ENCODE measurements around the gene ANP32E. TPM values are rescaled to one million over a fixed set of nuclear protein-coding genes. Genes with fewer than 3 reads are reported as not detected.

Gene ANP32E
- total RNA-seq, 1 experiment from 2014 or later: 95.1 TPM

DNA sequence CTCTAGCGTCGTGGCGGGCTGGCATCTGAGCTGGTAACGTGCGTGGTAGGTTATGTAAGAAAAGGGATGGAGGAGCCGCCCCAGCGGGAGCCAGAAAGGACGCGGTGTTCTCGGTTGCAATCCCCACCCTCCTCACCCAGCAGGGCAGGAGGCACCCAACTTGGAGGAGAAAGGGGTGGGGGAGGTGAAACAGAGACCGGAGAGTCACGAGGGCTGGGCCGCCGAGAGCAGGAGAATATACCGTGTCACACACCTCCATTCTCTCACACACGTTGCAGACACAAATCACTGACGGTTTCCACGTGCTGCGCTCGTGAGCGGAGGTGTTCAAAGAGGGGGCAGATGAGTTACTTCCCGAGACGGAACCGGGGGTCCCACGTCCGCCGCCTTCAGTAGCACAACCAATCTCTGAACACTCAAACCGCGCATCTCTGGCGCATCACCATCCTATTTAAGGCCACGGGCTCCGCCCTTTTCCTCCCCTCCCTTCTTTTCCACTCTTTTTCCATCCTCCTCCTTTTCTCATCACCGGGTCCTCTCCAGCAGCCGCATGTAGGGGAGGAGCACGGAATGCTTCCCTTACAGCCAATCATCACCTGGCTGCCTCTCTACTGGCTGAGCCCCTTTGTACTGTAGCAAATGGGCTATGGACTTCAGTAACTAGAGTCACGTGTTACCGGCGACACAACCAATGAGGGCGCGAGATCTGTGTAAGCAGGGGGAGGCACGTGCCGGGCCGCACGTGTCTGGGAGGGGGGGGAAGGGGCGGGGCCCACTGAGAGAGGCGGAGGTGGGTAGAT lies 46.0 kb upstream of the ANP32E start, which contains the start of gene CIART:
Gene CIART, plus strand, starts transcription at position 797 of the 800 bp plus-strand sequence. CDS start 714 bp downstream, outside the sequence.
- TF ChIP-seq, protein P1, sequence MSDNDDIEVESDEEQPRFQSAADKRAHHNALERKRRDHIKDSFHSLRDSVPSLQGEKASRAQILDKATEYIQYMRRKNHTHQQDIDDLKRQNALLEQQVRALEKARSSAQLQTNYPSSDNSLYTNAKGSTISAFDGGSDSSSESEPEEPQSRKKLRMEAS (IDR thresholded peaks at IDR 0.05): no peak

DNA sequence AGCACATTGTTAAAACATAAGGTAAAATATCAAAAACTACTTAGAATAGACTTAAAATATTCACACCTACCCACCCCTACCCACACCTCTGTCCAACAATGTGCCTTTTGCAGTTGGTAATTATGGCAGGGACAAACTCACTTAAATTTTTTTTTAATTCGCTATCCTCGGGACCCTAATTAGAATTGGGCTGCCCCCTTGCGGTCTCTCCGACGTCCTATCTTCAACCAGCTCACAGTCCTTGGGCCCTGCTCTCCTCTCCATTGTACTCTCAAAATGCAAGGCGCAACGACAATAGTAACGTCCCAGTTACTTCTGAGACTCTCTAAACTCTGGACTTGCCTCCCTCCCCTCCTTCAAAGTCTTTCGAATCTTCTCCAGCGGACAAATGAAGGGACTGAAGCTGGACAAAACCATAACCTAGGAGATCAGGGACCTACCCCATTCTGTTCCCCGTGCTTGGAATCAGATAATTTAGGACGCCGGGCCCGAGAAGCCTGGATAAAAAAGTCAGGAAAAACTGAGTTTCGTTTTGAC lies 45.4 kb upstream of the ANP32E start:
- peaks cover 2% of the 10 kb centered on the region; the same call in 1 of the 2 replicates for H3K27me3 ChIP-seq (ENCODE audit: insufficient read depth, low read length)
- ChIA-PET CTCF (interaction anchor here (0.6 to 2.1 kb wide), 5 partner anchors 9 to 94 kb away, joined by 3 to 18 read pairs (median 3); partner anchors contain the start of gene C1orf54), POLR2A (no interaction called here), RAD21 (ENCODE audit: low non-redundant PET in 1 of 2, low total read pairs in 2 of 2, uncharacterized antibody in 2 of 2, unreplicated experiment in 2 of 2) (interaction anchor here in 1 of 2 experiments (1.3 kb wide), 1 partner anchor 25 kb away, joined by 6 read pairs; no protein-coding TSS in a partner anchor)
- DNase-seq (ENCODE audit: low read depth, low spot score) (no peak), ATAC-seq (peak; percentile 81)
- peak; percentile 71 for TF ChIP-seq RAD21 (IDR thresholded peaks at IDR 0.05; ENCODE audit: low read depth)
- TF ChIP-seq, protein P2, sequence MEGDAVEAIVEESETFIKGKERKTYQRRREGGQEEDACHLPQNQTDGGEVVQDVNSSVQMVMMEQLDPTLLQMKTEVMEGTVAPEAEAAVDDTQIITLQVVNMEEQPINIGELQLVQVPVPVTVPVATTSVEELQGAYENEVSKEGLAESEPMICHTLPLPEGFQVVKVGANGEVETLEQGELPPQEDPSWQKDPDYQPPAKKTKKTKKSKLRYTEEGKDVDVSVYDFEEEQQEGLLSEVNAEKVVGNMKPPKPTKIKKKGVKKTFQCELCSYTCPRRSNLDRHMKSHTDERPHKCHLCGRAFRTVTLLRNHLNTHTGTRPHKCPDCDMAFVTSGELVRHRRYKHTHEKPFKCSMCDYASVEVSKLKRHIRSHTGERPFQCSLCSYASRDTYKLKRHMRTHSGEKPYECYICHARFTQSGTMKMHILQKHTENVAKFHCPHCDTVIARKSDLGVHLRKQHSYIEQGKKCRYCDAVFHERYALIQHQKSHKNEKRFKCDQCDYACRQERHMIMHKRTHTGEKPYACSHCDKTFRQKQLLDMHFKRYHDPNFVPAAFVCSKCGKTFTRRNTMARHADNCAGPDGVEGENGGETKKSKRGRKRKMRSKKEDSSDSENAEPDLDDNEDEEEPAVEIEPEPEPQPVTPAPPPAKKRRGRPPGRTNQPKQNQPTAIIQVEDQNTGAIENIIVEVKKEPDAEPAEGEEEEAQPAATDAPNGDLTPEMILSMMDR (IDR thresholded peaks at IDR 0.05 in 2 of 3, conservative IDR thresholded peaks at IDR 0.05 in 1 of 3; ENCODE audit: borderline replicate concordance in 1 of 3, insufficient read depth in 1 of 3, low read depth in 2 of 3, low read length in 2 of 3): peak; percentile 52 to 76 (median 61)
- TF ChIP-seq POLR2A (IDR thresholded peaks at IDR 0.05; ENCODE audit: borderline replicate concordance, extremely low read depth, insufficient read depth, insufficient read length): no peak
- H3K27ac ChIP-seq (ENCODE audit: low read depth, low read length): no peak overlapping the region
- H3K79me2 ChIP-seq (ENCODE audit: insufficient read depth, low read length): no peaks in the 10 kb centered on the region
- no peak overlapping the region for H3K4me3 ChIP-seq (replicated peaks in 1 of 2; ENCODE audit: low read depth in 1 of 2, low read length in 2 of 2)
- no peaks in the 10 kb centered on the region for H4K20me1 ChIP-seq (ENCODE audit: insufficient read depth)
- no peaks in the 10 kb centered on the region for H3K36me3 ChIP-seq (ENCODE audit: control insufficient read depth in 1 of 2, insufficient read depth in 2 of 2, low read length in 2 of 2)
- H3K4me1 ChIP-seq (ENCODE audit: control insufficient read depth in 1 of 2, insufficient read depth in 2 of 2, low read length in 2 of 2): no peaks in the 10 kb centered on the region
- H3K9me3 ChIP-seq (ENCODE audit: control insufficient read depth in 1 of 2, insufficient read depth in 1 of 2, low read depth in 1 of 2, low read length in 2 of 2): no peaks in the 10 kb centered on the region
- no peak overlapping the region for H3K9ac ChIP-seq (ENCODE audit: low read length)
- H3K4me2 ChIP-seq (ENCODE audit: low read length): no peak overlapping the region
- peak overlapping the region; percentile 6 for H2AFZ ChIP-seq (ENCODE audit: low read depth, low read length, poor library complexity, severe bottlenecking)
- intact Hi-C loops (cut with micrococcal nuclease): loop anchor here (1.0 kb wide), 1 partner anchor 25 kb away; no protein-coding TSS in a partner anchor
- BruUV-seq (replicated peaks): no TSS peak
- H3K9me2 ChIP-seq (ENCODE audit: insufficient read depth): no peaks in the 10 kb centered on the region

More for the DNA sequence above, 46.0 kb upstream of the ANP32E start, which contains the start of gene CIART:
- Histone ChIP-seq H3K9ac (ENCODE audit: low read length) (no peak within 1 kb of the TSS), H3K79me2 (ENCODE audit: insufficient read depth, low read length) (no peaks in the 10 kb centered on the region), H3K4me2 (ENCODE audit: low read length) (no peak within 1 kb of the TSS), H3K9me3 (ENCODE audit: control insufficient read depth in 1 of 2, insufficient read depth in 1 of 2, low read depth in 1 of 2, low read length in 2 of 2) (no peaks in the 10 kb centered on the region), H3K27me3 (ENCODE audit: insufficient read depth, low read length) (peaks cover 6% of the 10 kb centered on the region; the same call in 1 of the 2 replicates), H3K27ac (ENCODE audit: low read depth, low read length) (no peak within 1 kb of the TSS), H2AFZ (ENCODE audit: low read depth, low read length, poor library complexity, severe bottlenecking) (no peak within 1 kb of the TSS), H3K4me1 (ENCODE audit: control insufficient read depth in 1 of 2, insufficient read depth in 2 of 2, low read length in 2 of 2) (no peaks in the 10 kb centered on the region), H3K4me3 (replicated peaks in 1 of 2; ENCODE audit: low read depth in 1 of 2, low read length in 2 of 2) (no peak within 1 kb of the TSS), H3K36me3 (ENCODE audit: control insufficient read depth in 1 of 2, insufficient read depth in 2 of 2, low read length in 2 of 2) (no peaks in the 10 kb centered on the region), H3K9me2 (ENCODE audit: insufficient read depth) (no peaks in the 10 kb centered on the region), H4K20me1 (ENCODE audit: insufficient read depth) (no peaks in the 10 kb centered on the region)
- no TSS peak for BruUV-seq (replicated peaks)
- ChIA-PET POLR2A (no interaction called here), CTCF (interaction anchor here (0.6 to 2.1 kb wide), 6 partner anchors 9 to 95 kb away, joined by 3 to 18 read pairs (median 3); partner anchors contain the start of gene C1orf54), RAD21 (ENCODE audit: low non-redundant PET in 1 of 2, low total read pairs in 2 of 2, uncharacterized antibody in 2 of 2, unreplicated experiment in 2 of 2) (interaction anchor here in 1 of 2 experiments (1.3 kb wide), 1 partner anchor 26 kb away, joined by 6 read pairs; no protein-coding TSS in a partner anchor)
- DNase-seq (ENCODE audit: low read depth, low spot score) (no peak), ATAC-seq (peak; percentile 67; the same call in 1 of the 2 replicates)
- intact Hi-C loops (cut with micrococcal nuclease): loop anchor here (1.0 kb wide), 1 partner anchor 26 kb away; no protein-coding TSS in a partner anchor
